Astrocyte of the spinal cord (primary cell): ENCODE measurements around the gene CHAD.

Experiments
- DNase-seq: peaks from one replicate; pipeline ENCODE4 v3.0.0; 2011; ENCODE audit warnings: low read depth, low spot score
- H3K4me3 ChIP-seq: 2 replicates; pipeline ENCODE4 v1.5.1; 2011; ENCODE audit warnings: low read depth, mild to moderate bottlenecking, low read length, moderate library complexity
- in situ Hi-C: cut with HindIII; loops from 2 replicates; pipeline ENCODE4 v1.10.0; 2017; ENCODE audit warnings: low sequenced_read_pairs
- TF ChIP-seq, protein P1 (sequence below): IDR thresholded peaks from 2 replicates; pipeline ENCODE4 v1.5.1; 2012; ENCODE audit warnings: low read depth, mild to moderate bottlenecking, low read length, inconsistent platforms

CHAD gene

GRCh38 chr17:50414808-50415207, 53.9 kb downstream of the CHAD start:
- in situ Hi-C loops, result no loop called here
- DNase-seq, result no peak
- H3K4me3 ChIP-seq, result no peak overlapping the region
- TF ChIP-seq, protein P1, sequence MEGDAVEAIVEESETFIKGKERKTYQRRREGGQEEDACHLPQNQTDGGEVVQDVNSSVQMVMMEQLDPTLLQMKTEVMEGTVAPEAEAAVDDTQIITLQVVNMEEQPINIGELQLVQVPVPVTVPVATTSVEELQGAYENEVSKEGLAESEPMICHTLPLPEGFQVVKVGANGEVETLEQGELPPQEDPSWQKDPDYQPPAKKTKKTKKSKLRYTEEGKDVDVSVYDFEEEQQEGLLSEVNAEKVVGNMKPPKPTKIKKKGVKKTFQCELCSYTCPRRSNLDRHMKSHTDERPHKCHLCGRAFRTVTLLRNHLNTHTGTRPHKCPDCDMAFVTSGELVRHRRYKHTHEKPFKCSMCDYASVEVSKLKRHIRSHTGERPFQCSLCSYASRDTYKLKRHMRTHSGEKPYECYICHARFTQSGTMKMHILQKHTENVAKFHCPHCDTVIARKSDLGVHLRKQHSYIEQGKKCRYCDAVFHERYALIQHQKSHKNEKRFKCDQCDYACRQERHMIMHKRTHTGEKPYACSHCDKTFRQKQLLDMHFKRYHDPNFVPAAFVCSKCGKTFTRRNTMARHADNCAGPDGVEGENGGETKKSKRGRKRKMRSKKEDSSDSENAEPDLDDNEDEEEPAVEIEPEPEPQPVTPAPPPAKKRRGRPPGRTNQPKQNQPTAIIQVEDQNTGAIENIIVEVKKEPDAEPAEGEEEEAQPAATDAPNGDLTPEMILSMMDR, result no peak
